ENCODE measurements around the gene GREB1.

The GREB1 gene

DNA sequence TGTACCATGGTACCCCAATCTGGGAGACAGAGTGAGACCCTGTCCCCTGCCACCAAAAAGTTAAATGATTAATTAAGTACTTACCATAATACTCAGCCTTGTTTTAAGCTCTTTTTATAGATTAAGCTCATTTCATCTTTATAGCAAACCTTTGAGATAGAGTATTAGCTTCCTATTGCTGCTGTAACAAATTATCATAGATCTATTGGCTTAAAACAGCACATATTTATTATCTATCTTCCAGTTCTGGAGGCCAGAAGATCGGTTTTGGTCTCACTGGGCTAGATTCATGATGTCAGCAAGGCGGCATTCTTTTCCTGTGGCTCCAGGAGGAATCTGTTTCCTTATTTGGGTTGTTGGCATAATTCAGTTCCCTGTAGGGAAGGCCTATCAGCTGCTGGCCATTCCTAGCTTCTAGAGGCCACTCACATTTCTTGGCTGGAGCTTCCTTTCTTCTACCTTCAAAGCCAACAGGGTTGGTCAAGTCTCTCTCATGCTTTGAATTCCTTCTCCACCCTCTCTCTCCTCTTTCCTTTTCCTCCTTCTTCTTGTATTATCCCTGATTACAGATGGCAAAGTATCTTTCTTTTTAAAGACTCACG lies 13.7 kb upstream of the GREB1 start:
- TF ChIP-seq, protein P1, sequence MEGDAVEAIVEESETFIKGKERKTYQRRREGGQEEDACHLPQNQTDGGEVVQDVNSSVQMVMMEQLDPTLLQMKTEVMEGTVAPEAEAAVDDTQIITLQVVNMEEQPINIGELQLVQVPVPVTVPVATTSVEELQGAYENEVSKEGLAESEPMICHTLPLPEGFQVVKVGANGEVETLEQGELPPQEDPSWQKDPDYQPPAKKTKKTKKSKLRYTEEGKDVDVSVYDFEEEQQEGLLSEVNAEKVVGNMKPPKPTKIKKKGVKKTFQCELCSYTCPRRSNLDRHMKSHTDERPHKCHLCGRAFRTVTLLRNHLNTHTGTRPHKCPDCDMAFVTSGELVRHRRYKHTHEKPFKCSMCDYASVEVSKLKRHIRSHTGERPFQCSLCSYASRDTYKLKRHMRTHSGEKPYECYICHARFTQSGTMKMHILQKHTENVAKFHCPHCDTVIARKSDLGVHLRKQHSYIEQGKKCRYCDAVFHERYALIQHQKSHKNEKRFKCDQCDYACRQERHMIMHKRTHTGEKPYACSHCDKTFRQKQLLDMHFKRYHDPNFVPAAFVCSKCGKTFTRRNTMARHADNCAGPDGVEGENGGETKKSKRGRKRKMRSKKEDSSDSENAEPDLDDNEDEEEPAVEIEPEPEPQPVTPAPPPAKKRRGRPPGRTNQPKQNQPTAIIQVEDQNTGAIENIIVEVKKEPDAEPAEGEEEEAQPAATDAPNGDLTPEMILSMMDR (IDR thresholded peaks at IDR 0.05), result no peak
- DNase-seq (ENCODE audit: low spot score), result no peak
- Histone ChIP-seq H3K27ac (no peak overlapping the region), H3K4me3 (no peak overlapping the region)

DNA sequence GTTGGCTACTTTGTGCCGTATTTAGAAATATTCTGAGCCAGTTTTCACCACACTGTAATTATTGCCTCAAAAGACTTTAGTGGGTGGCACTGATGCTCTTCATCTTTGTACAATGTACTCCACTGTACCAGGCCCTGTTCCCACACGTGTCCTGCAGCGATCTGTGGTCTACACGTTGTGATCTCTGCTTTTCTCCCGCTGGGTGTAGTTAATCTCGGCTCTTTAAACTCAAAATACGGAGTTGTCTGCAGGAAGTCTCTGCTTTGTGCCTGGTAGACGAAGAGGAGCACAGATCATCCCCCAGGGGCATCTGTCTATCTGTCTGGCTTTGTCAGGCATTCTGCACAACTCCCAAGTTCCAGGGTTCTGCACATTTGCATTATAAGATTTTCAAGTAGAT lies 12.1 kb upstream of the GREB1 start:
- TF ChIP-seq, protein P1 (IDR thresholded peaks at IDR 0.05), result no peak
- DNase-seq (ENCODE audit: low spot score), result no peak
- no peak overlapping the region for H3K27ac ChIP-seq
- H3K4me3 ChIP-seq, result no peak overlapping the region

DNA sequence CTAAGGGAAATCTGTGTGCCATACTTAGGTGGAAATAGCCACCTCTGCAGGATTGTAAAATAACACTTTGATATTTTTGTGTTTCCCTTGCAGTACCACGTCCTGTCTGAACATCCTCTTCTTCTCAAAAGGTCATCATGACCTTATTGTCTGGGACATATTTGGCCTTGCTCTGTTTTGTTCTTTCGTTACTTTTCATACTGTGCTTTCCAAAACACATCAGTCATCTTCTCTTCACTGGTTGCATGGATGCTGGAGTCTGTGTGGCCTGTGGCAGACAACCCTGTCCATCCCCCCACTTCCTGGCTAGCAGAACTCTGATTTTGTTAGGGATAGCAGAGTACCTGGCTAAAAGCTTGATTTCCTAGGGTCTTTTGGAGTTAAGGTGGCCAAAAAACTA lies 9.4 kb upstream of the GREB1 start:
- H3K4me3 ChIP-seq, result no peak overlapping the region
- TF ChIP-seq, protein P1 (IDR thresholded peaks at IDR 0.05), result no peak
- H3K27ac ChIP-seq, result no peak overlapping the region
- no peak for DNase-seq (ENCODE audit: low spot score)

DNA sequence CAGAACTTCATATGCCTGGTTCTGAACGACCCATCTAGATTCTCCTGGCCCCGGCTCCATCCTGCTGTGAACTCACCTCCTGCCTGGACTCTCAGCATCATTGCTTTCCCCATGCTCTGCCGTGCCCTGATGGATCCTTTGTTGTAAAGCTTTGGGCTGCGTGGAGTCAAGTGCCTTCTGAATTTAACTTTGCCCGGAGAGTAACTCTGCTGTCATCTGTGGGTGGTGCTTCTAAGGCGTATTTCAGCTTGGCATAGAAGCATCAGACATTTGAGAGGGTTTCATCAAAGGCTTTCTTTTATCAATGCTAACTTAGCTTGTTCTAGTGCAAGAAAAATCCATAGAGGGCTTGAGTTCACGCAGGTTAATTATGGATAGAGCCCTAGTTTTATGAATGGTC lies 8.1 kb upstream of the GREB1 start:
- DNase-seq (ENCODE audit: low spot score), result no peak
- H3K4me3 ChIP-seq, result no peak overlapping the region
- TF ChIP-seq, protein P1 (IDR thresholded peaks at IDR 0.05), result no peak
- no peak overlapping the region for H3K27ac ChIP-seq

DNA sequence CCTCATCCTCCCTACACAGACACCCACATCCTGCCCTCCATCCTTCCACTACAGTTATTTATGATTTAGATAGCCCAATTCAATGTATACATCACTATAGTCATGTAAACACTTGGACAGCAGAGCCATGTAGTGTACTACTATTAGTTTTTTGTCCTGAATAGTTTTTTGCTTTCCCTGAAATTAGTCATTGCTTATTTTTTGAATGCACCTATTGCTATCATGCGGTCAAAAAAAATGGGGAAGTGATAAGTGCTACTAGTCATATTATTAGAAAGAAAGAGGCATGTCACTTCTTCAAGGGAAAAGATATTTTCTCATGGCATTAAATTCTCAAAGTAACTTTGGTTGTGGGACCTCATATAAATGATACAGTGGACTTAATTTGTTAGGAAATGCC lies 6.8 kb upstream of the GREB1 start:
- no peak overlapping the region for H3K4me3 ChIP-seq
- TF ChIP-seq, protein P1 (IDR thresholded peaks at IDR 0.05), result no peak
- H3K27ac ChIP-seq, result no peak overlapping the region
- DNase-seq (ENCODE audit: low spot score), result no peak

DNA sequence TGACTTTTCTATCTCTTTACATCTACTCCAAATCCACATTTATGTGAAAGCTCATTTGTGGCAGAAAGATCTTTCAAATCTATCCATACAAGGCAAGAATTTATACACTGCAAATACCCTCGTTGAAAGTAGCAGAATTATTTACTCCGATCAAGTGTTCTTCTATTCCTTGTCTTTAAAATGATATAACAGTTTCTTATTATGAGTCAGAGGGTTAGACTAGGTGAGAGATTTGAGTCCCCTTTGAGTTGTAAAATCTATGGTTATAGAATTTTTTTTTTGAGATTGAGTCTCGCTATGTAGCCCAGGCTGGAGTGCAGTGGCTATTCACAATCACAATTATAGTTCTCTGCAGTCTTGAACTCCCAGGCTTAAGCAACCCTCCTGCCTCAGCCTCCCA lies 5.6 kb upstream of the GREB1 start:
- DNase-seq (ENCODE audit: low spot score), result no peak
- TF ChIP-seq, protein P1 (IDR thresholded peaks at IDR 0.05), result no peak
- no peak overlapping the region for H3K27ac ChIP-seq
- H3K4me3 ChIP-seq, result no peak overlapping the region

DNA sequence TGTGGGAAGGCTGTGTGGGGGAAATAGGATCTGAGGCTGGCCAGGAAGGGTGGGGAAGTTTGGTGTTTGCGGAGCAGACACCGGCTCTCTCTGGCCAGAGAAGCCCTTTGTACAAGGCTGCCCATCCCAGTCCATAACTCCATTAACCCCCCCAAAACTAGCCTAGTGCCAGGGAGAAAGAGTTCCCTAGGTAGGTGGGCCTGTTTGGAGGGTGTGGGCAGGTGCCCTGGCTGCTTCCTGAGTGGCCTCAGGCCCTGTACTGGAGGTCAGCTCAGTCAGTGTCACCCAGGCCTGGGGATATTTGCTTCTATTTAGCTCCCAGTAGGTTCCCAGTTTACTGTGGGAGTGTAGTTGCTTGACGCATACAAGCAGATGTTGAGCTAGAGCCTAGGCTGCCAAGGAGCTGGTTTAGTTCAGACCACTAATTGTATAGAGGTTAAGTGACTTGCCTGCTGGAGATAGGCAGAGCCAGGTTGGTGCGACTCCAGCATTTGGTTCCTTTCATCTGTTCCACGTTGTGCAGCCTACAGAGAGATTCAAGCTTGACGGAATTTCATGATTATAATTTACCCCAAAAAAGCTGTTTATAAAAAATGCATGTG lies 2.9 kb upstream of the GREB1 start:
- DNase-seq (ENCODE audit: low spot score), result no peak
- Histone ChIP-seq H3K4me3 (no peak overlapping the region), H3K27ac (no peak overlapping the region)
- TF ChIP-seq, protein P1 (IDR thresholded peaks at IDR 0.05), result no peak
